AG04450 (cell line): Measurements from ENCODE around the gene HOMER3. TPM values are rescaled to one million over a fixed set of nuclear protein-coding genes. Genes with fewer than 3 reads are reported as not detected.
"Not testable (repeated sequence)": the region's sequence is repeated elsewhere in the genome, so short reads cannot be mapped to it uniquely, and the experiment has no call there.

Source experiments
- CTCF ChIA-PET: fragments of 300-600, 350-600 bp; formaldehyde crosslinking; extraction: SDS; loops from one replicate; lab custom pipeline; 2022; ENCODE audit warnings: antibody characterized with exemption, inconsistent platforms; lab: Charles Lee
- POLR2A ChIA-PET: fragments of 350-600 bp; formaldehyde crosslinking; extraction: SDS; loops from one replicate; lab custom pipeline; 2021; ENCODE audit warnings: antibody characterized with exemption, inconsistent platforms; lab: Yijun Ruan, JAX
- DNase-seq: peaks from one replicate; pipeline ENCODE4 v3.0.0-alpha.2; 2011; ENCODE audit warnings: low read depth, low spot score
- H3K27ac ChIP-seq: one replicate; pipeline ENCODE4 v1.5.1; 2012; ENCODE audit warnings: low read depth, low read length, control low read depth
- H3K27me3 ChIP-seq: one replicate; pipeline ENCODE4 v1.6.0; 2012; ENCODE audit warnings: low read length; ENCODE audit not compliant: control insufficient read depth, insufficient read depth
- H3K4me3 ChIP-seq: 2 replicates; pipeline ENCODE4 v1.5.1; 2011; ENCODE audit warnings: mild to moderate bottlenecking, low read depth, low read length, control low read depth
- H3K9me3 ChIP-seq: 2 replicates; pipeline ENCODE4 v1.5.1; 2012; ENCODE audit warnings: low read length; ENCODE audit not compliant: control insufficient read depth, insufficient read depth
- CTCF ChIP-seq: IDR thresholded peaks from 2 replicates; pipeline ENCODE4 v1.5.1; 2011; ENCODE audit warnings: low read depth, low read length, control low read depth, inconsistent platforms
- polyA plus RNA-seq: library from polyadenylated mRNA; depleted of rRNA; stranded (reverse); fragments of >200 nt; gene quantifications from 2 replicates; pipeline ENCODE4 v1.2.3, GENCODE V29; 2011

Gene HOMER3
- polyA plus RNA-seq, 1 experiment: 29.0 TPM

GRCh38 chr19:18919086-18919899 lies 21.7 kb downstream of the HOMER3 start, which contains the start of the genes COPE and DDX49:
COPE (minus strand) TSS chr19:18919387; CDS start chr19:18919348, 39 bp downstream.
DDX49 (plus strand) TSS chr19:18919715; CDS start chr19:18919742, 27 bp downstream.
- POLR2A ChIA-PET: interaction anchor here (0.6 to 1.9 kb wide), 16 partner anchors 10 to 638 kb away, joined by 3 to 15 read pairs (median 5); partner anchors contain the start of genes CERS1, JUND and UBA52
- H3K27me3 ChIP-seq: no peaks in the 10 kb centered on the region

GRCh38 chr19:18917593-18917992 lies 23.4 kb downstream of the HOMER3 start:
- H3K27ac ChIP-seq, CTCF ChIA-PET, H3K4me3 ChIP-seq, H3K27me3 ChIP-seq, DNase-seq, H3K9me3 ChIP-seq: not testable (repeated sequence)
- POLR2A ChIA-PET: interaction anchor here (1.0 to 1.1 kb wide), 2 partner anchors 11 to 328 kb away, joined by 3 to 7 read pairs; no protein-coding TSS in a partner anchor

More at GRCh38 chr19:18919086-18919899, 21.7 kb downstream of the HOMER3 start, which contains the start of the genes COPE and DDX49:
- CTCF ChIA-PET: interaction anchor here (0.7 to 1.5 kb wide), 3 partner anchors 24 to 255 kb away, joined by 3 to 10 read pairs (median 3); no protein-coding TSS in a partner anchor
- DNase-seq: peak; percentile 99
- H3K4me3 ChIP-seq: peak within 1 kb of the TSS; percentile 100
- TF ChIP-seq CTCF: no peak
- H3K9me3 ChIP-seq: no peaks in the 10 kb centered on the region; the same call in 1 of the 2 replicates
- H3K27ac ChIP-seq: peak within 1 kb of the TSS; percentile 93

- CTCF ChIA-PET: interaction anchor here (0.5 to 0.7 kb wide), 2 partner anchors 128 to 344 kb away, joined by 3 to 4 read pairs; partner anchors contain the start of gene UBA52
Measured at GRCh38 chr19:18915639-18916038, 25.4 kb downstream of the HOMER3 start.

GRCh38 chr19:18913466-18913865 lies 27.6 kb downstream of the HOMER3 start:
- DNase-seq: no peak
- ChIA-PET POLR2A (no interaction called here), CTCF (interaction anchor here (0.6 to 0.7 kb wide), 2 partner anchors 23 to 66 kb away, joined by 3 read pairs; no protein-coding TSS in a partner anchor)
- no peak for TF ChIP-seq CTCF
- H3K9me3 ChIP-seq: no peaks in the 10 kb centered on the region; the same call in 1 of the 2 replicates
- no peak overlapping the region for H3K27ac ChIP-seq
- H3K27me3 ChIP-seq: no peaks in the 10 kb centered on the region
- H3K4me3 ChIP-seq: no peak overlapping the region

More at GRCh38 chr19:18915639-18916038, 25.4 kb downstream of the HOMER3 start:
- Histone ChIP-seq H3K27ac (no peak overlapping the region), H3K9me3 (no peaks in the 10 kb centered on the region; the same call in 1 of the 2 replicates), H3K27me3 (no peaks in the 10 kb centered on the region), H3K4me3 (no peak overlapping the region)
- no peak for DNase-seq
- TF ChIP-seq CTCF: peak; percentile 33
- POLR2A ChIA-PET: interaction anchor here (0.7 kb wide), 1 partner anchor 79 kb away, joined by 3 read pairs; no protein-coding TSS in a partner anchor

GRCh38 chr19:18912933-18913332 lies 28.1 kb downstream of the HOMER3 start:
- CTCF ChIA-PET: interaction anchor here (0.6 kb wide), 1 partner anchor 22 kb away, joined by 3 read pairs; no protein-coding TSS in a partner anchor
- H3K9me3 ChIP-seq: no peaks in the 10 kb centered on the region; the same call in 1 of the 2 replicates

More at GRCh38 chr19:18912933-18913332, 28.1 kb downstream of the HOMER3 start:
- Histone ChIP-seq H3K27me3 (no peaks in the 10 kb centered on the region), H3K4me3 (no peak overlapping the region), H3K27ac (no peak overlapping the region)
- no peak for DNase-seq
- no peak for TF ChIP-seq CTCF
- POLR2A ChIA-PET: no interaction called here
